SJCRH30 (cell line): ENCODE data around the gene PTPRK. TPM values are rescaled to one million over a fixed set of nuclear protein-coding genes. Genes with fewer than 3 reads are reported as not detected.
A peak's percentile ranks its signal among the peaks of the same experiment; 100 is the strongest.

Experiments
- DNase-seq, 2 experiments: peaks; one replicate each; pipeline ENCODE4 v3.0.0-alpha.2; 2015 to 2020
- H3K27ac ChIP-seq: fragments of 250-450 bp; sonication (Bioruptor Pico); 2 replicates; pipeline ENCODE4 v1.5.1; 2020; ENCODE audit warnings: mild to moderate bottlenecking, moderate library complexity
- H3K27me3 ChIP-seq: fragments of 250-450 bp; sonication (Bioruptor Pico); 2 replicates; pipeline ENCODE4 v1.5.1; 2020; ENCODE audit warnings: mild to moderate bottlenecking, moderate library complexity
- H3K36me3 ChIP-seq: fragments of 250-450 bp; sonication (Bioruptor Pico); 2 replicates; pipeline ENCODE4 v1.5.1; 2020; ENCODE audit warnings: mild to moderate bottlenecking, moderate library complexity
- H3K4me1 ChIP-seq: fragments of 250-450 bp; sonication (Bioruptor Pico); 2 replicates; pipeline ENCODE4 v1.5.1; 2020; ENCODE audit warnings: mild to moderate bottlenecking, moderate library complexity
- H3K4me3 ChIP-seq: fragments of 250-450 bp; sonication (Bioruptor Pico); 2 replicates; pipeline ENCODE4 v1.5.1; 2020; ENCODE audit warnings: mild to moderate bottlenecking, moderate library complexity
- H3K9me3 ChIP-seq: fragments of 250-450 bp; sonication (Bioruptor Pico); replicated peaks from 2 replicates; pipeline ENCODE4 v1.5.1; 2020; ENCODE audit warnings: mild to moderate bottlenecking, moderate library complexity
- total RNA-seq: library from RNA; depleted of rRNA; stranded (reverse); fragments of >200 nt; shearing (Covaris generic); gene quantifications from 2 replicates; pipeline ENCODE4 v1.2.3, GENCODE V29; 2014; rRNA removed

Gene PTPRK
- total RNA-seq = 24.2 and 31.4 TPM in 2 replicates

GRCh38 chr6:128520436-128521281 lies at the start of gene PTPRK:
PTPRK (minus strand) TSS chr6:128520599; CDS start chr6:128520358, 241 bp downstream.
- DNase-seq = peak; percentile 92
- H3K27me3 ChIP-seq = no peaks in the 10 kb centered on the region
- peaks cover 13% of the 10 kb centered on the region for H3K4me1 ChIP-seq
- peak within 1 kb of the TSS; percentile 82 for H3K4me3 ChIP-seq
- no peaks in the 10 kb centered on the region for H3K36me3 ChIP-seq
- H3K27ac ChIP-seq = peak within 1 kb of the TSS; percentile 98
- H3K9me3 ChIP-seq = no peaks in the 10 kb centered on the region

- no peaks in the 10 kb centered on the region for H3K27me3 ChIP-seq
- DNase-seq = no peak
- no peaks in the 10 kb centered on the region for H3K36me3 ChIP-seq
- H3K4me3 ChIP-seq = no peak overlapping the region
- peaks cover 17% of the 10 kb centered on the region for H3K4me1 ChIP-seq
- H3K9me3 ChIP-seq = no peaks in the 10 kb centered on the region
- no peak overlapping the region for H3K27ac ChIP-seq
Measured at GRCh38 chr6:128567029-128567428, 46.6 kb upstream of the PTPRK start.

GRCh38 chr6:128560966-128561365 lies 40.6 kb upstream of the PTPRK start:
- H3K4me3 ChIP-seq = no peak overlapping the region
- no peak for DNase-seq
- no peak overlapping the region for H3K27ac ChIP-seq
- H3K4me1 ChIP-seq = 0 out of 2 replicates have a peak, but pooled peaks cover 5% of the 10 kb centered on the region
- H3K9me3 ChIP-seq = no peaks in the 10 kb centered on the region
- no peaks in the 10 kb centered on the region for H3K27me3 ChIP-seq
- H3K36me3 ChIP-seq = no peaks in the 10 kb centered on the region

GRCh38 chr6:128558924-128559323 lies 38.5 kb upstream of the PTPRK start:
- Histone ChIP-seq H3K4me3 (no peak overlapping the region), H3K9me3 (no peaks in the 10 kb centered on the region), H3K27me3 (no peaks in the 10 kb centered on the region), H3K4me1 (0 out of 2 replicates have a peak, but pooled peaks cover 5% of the 10 kb centered on the region), H3K36me3 (no peaks in the 10 kb centered on the region), H3K27ac (no peak overlapping the region)
- DNase-seq = no peak

- no peaks in the 10 kb centered on the region for H3K27me3 ChIP-seq
- H3K4me1 ChIP-seq = 0 out of 2 replicates have a peak, but pooled peaks cover 5% of the 10 kb centered on the region
- H3K27ac ChIP-seq = no peak overlapping the region
- H3K9me3 ChIP-seq = no peaks in the 10 kb centered on the region
- H3K36me3 ChIP-seq = no peaks in the 10 kb centered on the region
- H3K4me3 ChIP-seq = no peak overlapping the region
- no peak for DNase-seq
Measured at GRCh38 chr6:128558021-128558420, 37.6 kb upstream of the PTPRK start.

- Histone ChIP-seq H3K27me3 (no peaks in the 10 kb centered on the region), H3K27ac (no peak overlapping the region), H3K9me3 (no peaks in the 10 kb centered on the region), H3K4me3 (no peak overlapping the region), H3K4me1 (0 out of 2 replicates have a peak, but pooled peaks cover 5% of the 10 kb centered on the region), H3K36me3 (no peaks in the 10 kb centered on the region)
- DNase-seq = no peak
Measured at GRCh38 chr6:128557081-128557480, 36.7 kb upstream of the PTPRK start.

GRCh38 chr6:128554302-128554701 lies 33.9 kb upstream of the PTPRK start:
- no peak for DNase-seq
- no peaks in the 10 kb centered on the region for H3K36me3 ChIP-seq

GRCh38 chr6:128541261-128541660 lies 20.9 kb upstream of the PTPRK start:
- Histone ChIP-seq H3K4me3 (no peak overlapping the region), H3K27ac (no peak overlapping the region), H3K27me3 (no peaks in the 10 kb centered on the region), H3K4me1 (no peaks in the 10 kb centered on the region), H3K9me3 (0 out of 2 replicates have a peak, but pooled peaks cover 6% of the 10 kb centered on the region), H3K36me3 (no peaks in the 10 kb centered on the region)
- DNase-seq = no peak

More at GRCh38 chr6:128554302-128554701, 33.9 kb upstream of the PTPRK start:
- no peaks in the 10 kb centered on the region for H3K9me3 ChIP-seq
- H3K4me1 ChIP-seq = 0 out of 2 replicates have a peak, but pooled peaks cover 5% of the 10 kb centered on the region
- no peaks in the 10 kb centered on the region for H3K27me3 ChIP-seq
- H3K27ac ChIP-seq = no peak overlapping the region
- no peak overlapping the region for H3K4me3 ChIP-seq

GRCh38 chr6:128538763-128539162 lies 18.4 kb upstream of the PTPRK start:
- H3K27ac ChIP-seq = no peak overlapping the region
- H3K4me3 ChIP-seq = no peak overlapping the region
- H3K4me1 ChIP-seq = no peaks in the 10 kb centered on the region
- no peaks in the 10 kb centered on the region for H3K9me3 ChIP-seq
- no peaks in the 10 kb centered on the region for H3K36me3 ChIP-seq
- DNase-seq = no peak
- no peaks in the 10 kb centered on the region for H3K27me3 ChIP-seq

- no peaks in the 10 kb centered on the region for H3K27me3 ChIP-seq
- H3K36me3 ChIP-seq = no peaks in the 10 kb centered on the region
- H3K4me1 ChIP-seq = no peaks in the 10 kb centered on the region
- DNase-seq = no peak
- H3K9me3 ChIP-seq = no peaks in the 10 kb centered on the region
- H3K27ac ChIP-seq = no peak overlapping the region
- no peak overlapping the region for H3K4me3 ChIP-seq
Measured at GRCh38 chr6:128532827-128533226, 12.4 kb upstream of the PTPRK start.

GRCh38 chr6:128532136-128532535 lies 11.7 kb upstream of the PTPRK start:
- no peak for DNase-seq
- no peaks in the 10 kb centered on the region for H3K36me3 ChIP-seq
- H3K9me3 ChIP-seq = no peaks in the 10 kb centered on the region
- no peak overlapping the region for H3K27ac ChIP-seq
- no peaks in the 10 kb centered on the region for H3K27me3 ChIP-seq
- H3K4me1 ChIP-seq = no peaks in the 10 kb centered on the region
- no peak overlapping the region for H3K4me3 ChIP-seq

- no peak overlapping the region for H3K27ac ChIP-seq
- H3K4me1 ChIP-seq = no peaks in the 10 kb centered on the region
- no peak overlapping the region for H3K4me3 ChIP-seq
- no peaks in the 10 kb centered on the region for H3K9me3 ChIP-seq
- H3K36me3 ChIP-seq = no peaks in the 10 kb centered on the region
- no peak for DNase-seq
- no peaks in the 10 kb centered on the region for H3K27me3 ChIP-seq
Measured at GRCh38 chr6:128531696-128532095, 11.3 kb upstream of the PTPRK start.

GRCh38 chr6:128528241-128528640 lies 7.8 kb upstream of the PTPRK start:
- H3K4me3 ChIP-seq = no peak overlapping the region
- no peaks in the 10 kb centered on the region for H3K36me3 ChIP-seq
- H3K27ac ChIP-seq = no peak overlapping the region
- H3K4me1 ChIP-seq = no peaks in the 10 kb centered on the region
- DNase-seq = no peak
- no peaks in the 10 kb centered on the region for H3K9me3 ChIP-seq
- H3K27me3 ChIP-seq = no peaks in the 10 kb centered on the region

- H3K4me1 ChIP-seq = no peaks in the 10 kb centered on the region
- H3K27ac ChIP-seq = no peak overlapping the region
- no peaks in the 10 kb centered on the region for H3K9me3 ChIP-seq
- H3K4me3 ChIP-seq = no peak overlapping the region
- no peaks in the 10 kb centered on the region for H3K27me3 ChIP-seq
- DNase-seq = no peak
- H3K36me3 ChIP-seq = no peaks in the 10 kb centered on the region
Measured at GRCh38 chr6:128527375-128527774, 7.0 kb upstream of the PTPRK start.

GRCh38 chr6:128526152-128526914 lies 5.9 kb upstream of the PTPRK start:
- H3K9me3 ChIP-seq = no peaks in the 10 kb centered on the region
- no peaks in the 10 kb centered on the region for H3K27me3 ChIP-seq
- DNase-seq = no peak
- H3K4me1 ChIP-seq = peaks cover 4% of the 10 kb centered on the region
- H3K27ac ChIP-seq = no peak overlapping the region
- H3K4me3 ChIP-seq = no peak overlapping the region
- H3K36me3 ChIP-seq = no peaks in the 10 kb centered on the region
